Stomach (tissue), 4 donors: ENCODE measurements around the gene CPED1.

ENCODE experiments used
- CTCF ChIP-seq, 7 experiments: fragments of 450-650 bp in 4 of 7; fragments of 200-600 bp in 3 of 7; sonication (generic) in 3 of 7; IDR thresholded peaks; one replicate each; pipeline ENCODE4 v1.5.1; 2016 to 2019; ENCODE audit warnings: antibody characterized with exemption in 7 of 7, control low read depth in 2 of 7, mild to moderate bottlenecking in 1 of 7
- EP300 ChIP-seq: sonication (generic); formaldehyde crosslinking; IDR thresholded peaks from one replicate; pipeline ENCODE4 v1.6.1; 2017; ENCODE audit warnings: antibody characterized with exemption
- POLR2A ChIP-seq, 4 donors: fragments of 450-650 bp; IDR thresholded peaks; one replicate each; pipeline ENCODE4 v1.6.1; 2016; ENCODE audit warnings: antibody characterized with exemption in 4 of 4, control low read depth in 2 of 4, mild to moderate bottlenecking in 1 of 4, moderate library complexity in 1 of 4
- POLR2AphosphoS5 ChIP-seq, 3 donors: sonication (generic); formaldehyde crosslinking; IDR thresholded peaks; one replicate each; pipeline ENCODE4 v1.6.1; 2016; ENCODE audit warnings: antibody characterized with exemption in 3 of 3

GRCh38 chr7:121261207-121261884 lies 272.8 kb downstream of the CPED1 start:
- no peak for TF ChIP-seq CTCF (IDR thresholded peaks at IDR 0.05)
- TF ChIP-seq POLR2A (IDR thresholded peaks at IDR 0.05): no peak
- no peak for TF ChIP-seq POLR2AphosphoS5 (IDR thresholded peaks at IDR 0.05)
- no peak for TF ChIP-seq EP300
